Cortex of kidney (tissue), 1 donor: ENCODE data around the gene MPZL3.

Experiments
- DNase-seq: peaks from one replicate; lab custom pipeline; 2025; lab: John Stamatoyannopoulos, UW

Gene MPZL3

GRCh38 chr11:118251858-118252652 lies at the start of gene MPZL3:
Gene MPZL3, minus strand, starts transcription at chr11:118252365. Its CDS starts 71 bp downstream, at chr11:118252294.
- DNase-seq: no peak

GRCh38 chr11:118301600-118302195 lies 49.5 kb upstream of the MPZL3 start:
- no peak for DNase-seq

GRCh38 chr11:118295815-118296454 lies 43.8 kb upstream of the MPZL3 start:
- no peak for DNase-seq

- no peak for DNase-seq
These were observed 43.0 kb upstream of the MPZL3 start for GRCh38 chr11:118295199-118295598.

DNA sequence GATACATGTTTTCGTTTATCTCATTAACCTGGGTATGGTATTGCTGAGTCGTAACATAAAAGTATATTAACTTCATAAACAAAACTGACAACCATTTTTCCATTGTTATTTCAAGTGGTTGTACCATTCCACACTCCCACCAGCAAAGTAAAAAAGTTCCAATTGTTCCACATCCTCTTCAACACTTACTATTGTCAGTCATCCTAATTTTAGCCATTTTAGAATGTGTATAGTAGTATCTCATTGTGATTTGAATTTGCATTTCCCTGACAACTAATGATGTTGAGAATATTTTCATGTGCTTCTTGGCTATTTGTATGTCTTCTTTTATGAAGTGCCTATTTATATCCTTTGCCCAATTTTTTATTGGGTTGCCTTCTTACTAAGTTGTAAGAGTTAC lies 41.9 kb upstream of the MPZL3 start:
- no peak for DNase-seq

GRCh38 chr11:118291477-118292135 lies 39.4 kb upstream of the MPZL3 start:
- no peak for DNase-seq

- DNase-seq: no peak
These were observed 38.8 kb upstream of the MPZL3 start for GRCh38 chr11:118290923-118291322.

DNA sequence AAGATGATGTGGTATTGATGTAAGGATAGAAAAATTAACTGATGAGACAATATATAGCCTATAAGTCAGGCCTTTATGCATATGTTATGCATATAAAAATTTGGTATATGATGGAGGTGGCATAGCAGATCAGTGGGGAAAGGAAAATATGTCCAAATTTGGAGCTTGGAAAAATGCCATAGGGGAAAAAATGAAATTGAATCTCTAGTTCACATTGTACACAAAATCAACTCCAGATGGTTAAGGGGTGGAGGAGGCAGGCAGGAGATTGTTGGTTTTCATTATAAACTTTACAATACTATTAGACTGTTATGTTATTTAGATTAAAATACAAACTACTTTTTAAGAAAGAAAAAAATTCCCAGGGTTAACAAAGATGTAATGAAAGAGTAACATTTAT lies 37.2 kb upstream of the MPZL3 start:
- DNase-seq: no peak

- DNase-seq: no peak
These were observed 34.8 kb upstream of the MPZL3 start for GRCh38 chr11:118287006-118287405.

GRCh38 chr11:118286545-118286944 lies 34.4 kb upstream of the MPZL3 start:
- no peak for DNase-seq

DNA sequence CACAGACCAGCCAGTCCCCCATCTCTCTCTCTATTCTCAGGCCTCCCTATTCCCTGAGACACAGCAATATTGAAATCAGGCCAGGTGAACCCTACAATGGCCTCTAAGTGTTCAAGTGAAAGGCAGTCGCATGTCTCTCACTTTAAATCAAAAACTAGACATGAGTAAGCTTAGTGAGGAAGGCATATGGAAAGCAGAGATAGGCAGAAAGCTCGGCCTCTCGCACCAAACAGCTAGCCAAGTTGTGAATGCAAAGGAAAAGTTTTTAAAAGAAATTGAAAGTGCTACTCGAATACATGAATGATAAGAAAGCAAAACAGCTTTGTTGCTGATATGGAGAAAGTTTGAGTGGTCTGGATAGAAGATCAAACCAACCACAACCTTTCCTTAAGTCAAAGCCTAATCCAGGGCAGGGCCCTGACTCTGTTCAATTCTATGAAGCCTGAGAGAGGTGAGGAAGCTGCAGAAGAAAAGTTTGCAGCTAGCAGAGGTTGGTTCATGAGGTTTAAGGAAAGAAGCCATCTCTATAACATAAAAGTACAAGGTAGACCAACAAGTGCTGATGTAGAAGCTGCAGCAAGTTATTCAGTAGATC lies 31.7 kb upstream of the MPZL3 start:
- no peak for DNase-seq

GRCh38 chr11:118283037-118283636 lies 31.0 kb upstream of the MPZL3 start:
- no peak for DNase-seq

GRCh38 chr11:118282606-118283005 lies 30.4 kb upstream of the MPZL3 start:
- DNase-seq: no peak

DNA sequence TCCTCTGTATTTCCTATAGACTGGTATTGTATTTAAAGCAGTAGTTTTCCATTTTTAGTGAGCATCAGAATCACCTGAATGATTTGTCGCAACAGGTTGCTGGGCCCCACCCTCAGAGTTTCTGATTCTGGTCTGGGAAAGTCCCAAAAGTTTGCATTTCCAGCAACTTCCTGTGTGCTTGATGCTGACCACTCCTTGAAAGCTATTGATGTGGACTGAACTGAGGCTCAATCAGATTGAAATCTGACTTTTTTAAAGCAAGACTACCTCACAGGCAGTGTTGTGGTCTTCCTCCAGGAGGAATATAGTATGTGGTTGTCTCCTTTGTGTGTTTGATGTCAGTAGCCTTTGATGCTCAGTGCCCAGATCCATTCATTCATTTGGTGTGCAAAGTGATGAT lies 29.1 kb upstream of the MPZL3 start:
- DNase-seq: no peak

DNA sequence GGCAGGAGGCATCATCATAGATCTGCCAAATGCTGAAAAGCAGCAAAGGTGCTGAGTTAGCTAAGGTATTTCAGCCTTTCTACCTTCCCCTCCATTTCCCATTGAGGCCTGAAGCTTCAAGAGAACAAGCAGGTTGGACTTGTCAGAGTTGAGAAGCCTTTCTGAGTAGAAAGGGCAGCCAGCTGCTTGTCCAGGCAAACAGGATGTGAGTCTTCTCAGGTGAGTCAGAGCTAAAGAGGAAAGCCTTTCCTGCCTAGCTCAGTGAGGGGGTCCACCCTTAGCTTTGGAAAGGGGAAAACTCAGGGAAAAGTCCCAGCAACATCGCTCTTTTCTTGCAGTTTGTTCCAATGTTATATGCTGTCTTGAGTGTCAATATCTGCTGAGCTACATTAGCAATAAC lies 25.1 kb upstream of the MPZL3 start:
- DNase-seq: no peak

GRCh38 chr11:118276422-118276821 lies 24.3 kb upstream of the MPZL3 start:
- no peak for DNase-seq

DNA sequence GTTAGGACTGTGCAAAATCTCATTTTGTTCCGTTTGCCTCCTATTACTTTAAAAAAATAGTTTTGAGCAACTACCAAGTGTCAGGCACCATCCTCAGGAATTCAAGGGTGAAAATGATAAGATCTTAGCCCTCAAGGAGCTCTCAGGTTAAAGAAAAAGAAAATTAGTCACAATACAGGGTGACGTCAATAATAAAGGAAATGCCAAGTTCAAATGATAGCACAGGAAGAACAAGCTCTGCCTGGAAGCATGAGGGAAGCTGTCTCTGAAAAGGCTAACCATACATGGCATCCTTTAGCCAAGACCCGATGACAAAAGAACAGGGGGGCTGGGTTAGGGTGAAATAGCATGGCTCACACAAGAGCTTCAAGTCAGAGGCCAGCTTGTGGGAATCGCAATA lies 23.0 kb upstream of the MPZL3 start:
- DNase-seq: no peak

GRCh38 chr11:118274186-118274585 lies 22.0 kb upstream of the MPZL3 start:
- no peak for DNase-seq

- DNase-seq: no peak
These were observed 19.8 kb upstream of the MPZL3 start for GRCh38 chr11:118272001-118272400.

DNA sequence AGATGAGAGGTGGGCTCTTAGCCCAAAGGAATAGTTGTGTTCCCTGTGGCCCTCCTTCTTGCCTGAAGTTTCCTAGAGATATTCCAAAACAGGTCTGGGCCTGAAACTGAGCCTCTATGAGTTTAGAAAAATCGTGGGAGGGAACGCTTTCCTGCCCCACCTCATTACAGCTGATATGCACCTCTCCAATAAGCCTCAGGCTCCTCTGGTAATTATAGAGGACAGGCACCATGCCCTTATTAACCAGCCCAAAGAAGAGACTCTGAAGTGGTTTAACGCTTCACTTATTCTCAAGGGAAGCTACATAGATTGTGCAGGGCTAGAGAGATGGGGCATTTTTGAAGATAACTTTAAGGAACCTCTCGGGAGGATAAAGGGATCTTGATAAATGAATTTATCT lies 15.3 kb upstream of the MPZL3 start:
- no peak for DNase-seq

- no peak for DNase-seq
These were observed 13.8 kb upstream of the MPZL3 start for GRCh38 chr11:118265954-118266353.
